C1 segment of cervical spinal cord (tissue), 14 donors: ENCODE results near the gene CASP12.

Experiments used
- DNase-seq, 14 donors: peaks; one replicate each; lab custom pipeline; 2025; lab: John Stamatoyannopoulos, UW

CASP12 gene

DNA sequence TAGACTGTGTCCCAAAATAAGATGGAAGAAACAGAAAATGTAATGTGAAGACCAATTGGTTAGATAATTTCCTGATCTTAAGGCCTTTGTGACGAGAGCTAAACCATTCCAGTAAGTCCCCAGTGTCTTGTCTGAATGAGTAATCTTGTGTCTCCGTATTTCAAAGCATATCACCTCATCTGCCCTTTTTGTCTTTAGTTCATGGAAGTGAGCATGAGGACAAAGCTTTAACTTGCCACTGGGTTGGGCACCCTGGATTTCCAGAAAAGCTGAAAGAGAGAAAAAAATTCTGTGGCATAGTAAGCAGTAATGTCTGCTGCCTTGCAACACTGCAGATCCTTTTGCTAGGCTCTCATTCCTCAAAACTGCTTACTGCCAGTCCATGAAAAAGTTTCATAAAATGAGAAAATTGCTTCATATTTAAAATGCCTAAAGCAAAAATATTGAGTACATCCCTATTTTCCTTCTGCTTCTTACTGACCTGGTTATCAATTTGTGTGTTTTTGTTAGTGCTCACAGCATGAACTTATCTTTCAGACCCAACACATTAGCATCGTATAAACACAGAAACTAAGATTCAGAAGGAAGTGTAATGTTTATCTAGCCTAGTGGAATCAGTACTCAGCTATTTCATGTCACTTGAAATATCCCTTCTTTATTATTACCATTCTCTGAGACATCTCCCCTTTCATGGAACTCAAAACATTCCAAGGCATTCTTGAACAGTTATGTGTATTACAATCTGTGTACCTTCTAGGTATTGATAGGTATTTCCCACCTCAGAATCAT, 5.3 kb downstream of the CASP12 start:
- no peak for DNase-seq

DNA sequence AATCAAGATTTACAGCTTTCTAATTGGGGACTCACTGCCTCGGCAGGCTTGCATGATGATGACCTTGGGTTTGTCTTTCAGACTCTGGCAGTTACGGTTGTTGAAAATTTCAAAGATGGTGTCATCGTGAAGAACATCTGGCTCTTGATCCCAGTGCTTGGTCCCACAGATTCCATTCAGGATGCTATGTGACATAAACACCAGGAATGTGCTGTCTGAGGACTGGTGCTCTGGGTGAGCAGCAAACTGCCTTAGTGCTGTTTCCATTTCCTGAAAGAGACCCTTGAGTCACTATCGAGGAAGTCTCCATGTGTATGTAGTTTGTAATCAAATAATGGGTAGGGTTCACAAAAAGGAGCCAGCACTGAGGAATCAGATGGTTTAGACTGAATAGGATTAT, 7.1 kb downstream of the CASP12 start:
- DNase-seq = no peak

DNA sequence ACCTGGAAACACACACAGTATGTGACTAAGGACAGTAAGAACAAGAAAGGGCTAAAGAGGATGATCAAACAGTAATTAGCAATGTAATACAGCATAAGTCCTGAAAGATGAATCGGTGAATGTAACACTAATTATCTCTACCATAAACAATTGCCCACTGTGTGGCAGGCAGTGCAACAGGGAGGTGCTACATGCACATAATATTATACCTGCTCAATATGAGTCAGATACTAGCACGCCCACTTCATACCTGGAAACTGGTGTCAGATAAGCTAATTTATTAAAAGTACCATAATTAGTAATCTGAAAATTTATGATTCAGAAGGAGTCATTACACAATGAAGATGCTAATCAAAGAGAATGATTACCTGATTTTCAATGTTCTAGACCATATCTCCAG, 14.9 kb downstream of the CASP12 start:
- DNase-seq = no peak

DNA sequence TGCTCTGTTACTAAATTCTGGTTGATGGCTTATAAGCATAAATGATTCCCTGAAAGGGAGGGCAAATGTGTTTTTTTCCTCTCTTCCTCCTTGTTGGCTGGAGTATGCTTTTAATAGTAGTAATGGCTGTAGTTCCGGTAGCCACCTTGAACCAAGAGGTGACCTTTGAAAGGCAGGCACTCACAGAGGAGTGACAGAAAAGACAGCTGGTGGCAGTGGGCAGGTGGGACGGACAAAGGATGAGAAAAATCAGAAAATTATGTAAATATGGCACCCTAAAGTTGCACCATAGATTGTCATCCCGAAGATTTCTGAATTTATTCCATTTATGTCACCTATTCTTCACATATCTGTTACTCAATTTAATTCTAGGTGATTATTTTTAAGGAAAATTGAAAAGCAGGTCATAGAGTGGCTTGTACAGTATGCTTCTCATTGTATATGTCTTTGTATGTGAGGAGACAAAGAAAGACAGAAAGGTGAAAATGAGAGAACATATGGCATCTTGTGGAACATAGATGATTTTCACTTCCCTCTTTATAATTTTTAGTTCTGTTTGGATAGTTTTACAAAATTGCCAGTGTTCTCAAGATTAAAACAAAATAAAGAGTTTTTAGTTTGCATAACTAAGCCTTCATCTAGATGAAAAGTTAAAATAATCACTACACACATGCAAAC, 17.0 kb downstream of the CASP12 start:
- DNase-seq = no peak

DNA sequence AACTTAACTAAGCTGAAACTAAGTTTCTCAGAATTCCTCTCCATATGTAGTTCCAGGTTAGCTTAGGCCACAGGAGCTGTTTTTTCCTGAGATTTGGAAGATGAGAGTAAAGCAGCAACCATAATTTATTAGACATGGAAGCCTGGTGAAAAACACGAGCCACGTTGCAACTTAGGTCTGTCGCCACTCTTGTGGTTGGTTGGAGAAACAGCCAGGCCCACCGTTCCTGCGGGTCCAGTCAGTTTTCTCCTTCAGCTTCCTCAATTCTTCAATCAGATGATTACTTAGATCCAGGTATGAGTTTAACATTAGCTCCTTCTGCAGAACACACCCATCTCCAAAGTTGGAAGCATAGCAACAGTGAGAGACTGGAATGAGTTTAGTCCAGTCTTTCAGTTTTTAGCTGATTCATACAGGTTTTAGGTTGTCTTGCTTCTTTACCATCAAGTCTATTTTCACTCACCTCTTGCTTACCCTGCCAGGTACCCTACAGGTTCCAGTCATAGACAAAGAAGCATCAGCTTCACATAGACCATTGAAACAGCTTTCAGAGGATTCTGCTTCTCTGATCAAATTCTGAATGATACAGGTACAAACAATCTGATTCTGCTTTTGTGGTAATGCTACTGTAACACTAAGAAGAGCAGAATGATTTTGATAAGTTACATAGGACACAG, 18.6 kb downstream of the CASP12 start:
- DNase-seq = no peak

DNA sequence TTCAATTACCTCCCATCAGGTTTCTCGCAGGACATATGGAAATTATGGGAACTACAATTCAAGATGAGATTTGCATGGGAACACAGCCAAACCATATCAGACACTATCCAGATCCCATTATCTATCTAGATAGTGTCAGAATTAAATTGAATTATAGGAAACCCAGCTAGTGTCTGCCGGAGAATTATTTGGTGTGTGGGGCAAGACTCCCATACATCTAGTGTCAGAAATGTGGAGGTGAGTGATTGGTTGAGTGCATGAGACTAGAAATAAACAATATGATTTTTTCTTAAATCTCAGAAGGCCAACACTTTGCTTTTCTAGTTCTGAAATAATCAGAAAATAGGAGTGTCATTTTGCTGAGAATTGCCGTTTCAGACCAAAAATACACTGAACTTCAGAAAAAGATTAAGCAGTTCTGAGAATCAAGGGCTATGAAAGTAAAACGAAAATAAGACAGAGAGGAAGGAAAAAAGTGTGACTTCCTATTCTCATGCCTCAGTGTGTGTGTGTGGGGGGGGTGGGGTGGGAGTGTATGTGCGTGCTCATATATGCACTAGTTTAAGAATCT, 21.3 kb downstream of the CASP12 start:
- no peak for DNase-seq

DNA sequence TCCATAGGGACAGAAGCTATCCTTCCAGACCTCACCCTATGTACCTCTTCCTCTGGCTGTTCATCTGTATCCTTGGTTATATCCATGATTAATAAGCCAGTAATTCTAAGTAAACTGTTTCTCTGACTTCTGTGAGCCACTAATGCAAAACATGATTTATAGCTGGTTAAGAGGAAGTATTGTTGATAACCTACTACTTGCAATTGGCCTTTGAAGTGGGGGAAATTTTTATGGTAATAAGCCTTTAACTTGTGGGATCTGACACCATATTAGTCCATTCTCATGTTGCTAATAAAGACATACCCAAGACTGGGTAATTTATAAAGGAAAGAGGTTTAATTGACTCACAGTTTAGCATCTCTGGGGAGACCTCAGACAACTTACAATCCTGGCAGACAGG, 21.9 kb downstream of the CASP12 start:
- no peak for DNase-seq

DNA sequence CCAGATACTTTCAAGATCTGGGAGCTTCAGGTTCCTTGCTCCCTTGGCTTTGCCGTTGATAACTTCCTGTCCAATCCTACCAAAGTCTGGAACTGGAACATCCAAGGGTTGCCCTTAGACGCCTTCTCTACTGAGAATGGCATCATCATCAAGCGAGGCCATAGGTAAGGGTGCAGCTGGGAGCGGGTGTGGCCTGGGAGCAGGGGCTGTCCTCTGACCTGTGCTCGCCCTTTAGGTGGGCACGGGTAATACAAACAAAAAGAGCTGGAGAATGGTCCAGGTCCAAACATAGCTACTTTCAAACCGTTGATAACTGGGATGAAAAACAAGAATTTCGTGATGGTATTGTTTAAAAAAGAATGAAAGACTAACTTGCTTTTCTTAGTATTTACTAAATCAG, 25.0 kb downstream of the CASP12 start:
- DNase-seq = no peak

DNA sequence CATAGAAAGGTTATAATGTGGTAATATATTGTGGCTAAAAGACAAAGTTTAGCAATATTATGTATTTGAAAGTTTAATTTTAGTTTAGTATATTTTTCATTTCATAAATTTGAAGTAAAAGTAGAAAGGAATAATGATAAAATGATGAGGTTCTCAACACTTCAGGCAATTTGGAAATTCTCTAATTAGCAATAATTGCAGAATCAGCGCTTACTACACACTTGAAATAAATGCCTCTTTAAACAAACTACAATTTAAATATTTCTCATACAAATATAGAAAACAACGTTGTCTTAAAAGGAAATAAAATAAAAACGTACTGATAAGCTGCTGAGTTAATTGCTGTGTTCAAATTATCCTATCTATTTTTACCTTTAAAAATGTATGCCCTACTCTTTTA, 25.9 kb downstream of the CASP12 start:
- DNase-seq = no peak

DNA sequence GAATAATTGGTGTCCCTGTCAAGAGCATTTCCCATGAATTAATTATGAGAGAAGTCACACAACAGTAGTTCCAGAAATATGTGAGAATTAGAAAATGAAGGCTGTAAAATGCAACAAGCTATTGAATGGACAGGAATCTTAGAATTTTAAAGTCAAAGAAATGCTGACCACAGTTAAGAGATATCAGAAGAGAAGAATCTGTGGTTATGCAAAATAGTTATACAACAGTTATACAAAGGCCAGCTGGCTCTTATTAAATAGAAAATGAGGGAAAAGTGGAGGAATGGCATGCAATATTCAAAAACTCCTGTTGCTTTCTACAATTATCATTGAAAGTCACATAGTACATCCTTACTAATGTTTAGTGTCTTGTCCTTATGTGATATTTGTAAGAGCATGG, 27.4 kb downstream of the CASP12 start:
- no peak for DNase-seq

DNA sequence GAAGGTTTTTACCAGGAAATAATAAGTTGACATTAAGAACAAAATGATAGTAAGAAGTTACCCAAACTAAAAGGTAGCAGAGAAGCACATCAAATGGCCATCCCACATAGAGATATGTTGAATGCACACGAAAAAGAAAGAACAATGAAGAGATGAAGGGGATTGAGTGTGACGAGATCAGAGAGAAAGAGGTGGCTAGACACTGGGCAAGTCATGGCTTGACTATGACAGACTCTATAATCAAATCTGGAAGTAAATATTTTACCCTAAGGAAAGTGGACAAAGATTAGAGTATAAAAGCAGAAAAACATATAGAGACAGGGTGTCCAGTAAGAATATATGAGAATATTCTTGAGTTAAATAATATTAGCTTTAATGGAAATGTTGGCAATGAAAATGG, 31.4 kb downstream of the CASP12 start:
- DNase-seq = no peak

DNA sequence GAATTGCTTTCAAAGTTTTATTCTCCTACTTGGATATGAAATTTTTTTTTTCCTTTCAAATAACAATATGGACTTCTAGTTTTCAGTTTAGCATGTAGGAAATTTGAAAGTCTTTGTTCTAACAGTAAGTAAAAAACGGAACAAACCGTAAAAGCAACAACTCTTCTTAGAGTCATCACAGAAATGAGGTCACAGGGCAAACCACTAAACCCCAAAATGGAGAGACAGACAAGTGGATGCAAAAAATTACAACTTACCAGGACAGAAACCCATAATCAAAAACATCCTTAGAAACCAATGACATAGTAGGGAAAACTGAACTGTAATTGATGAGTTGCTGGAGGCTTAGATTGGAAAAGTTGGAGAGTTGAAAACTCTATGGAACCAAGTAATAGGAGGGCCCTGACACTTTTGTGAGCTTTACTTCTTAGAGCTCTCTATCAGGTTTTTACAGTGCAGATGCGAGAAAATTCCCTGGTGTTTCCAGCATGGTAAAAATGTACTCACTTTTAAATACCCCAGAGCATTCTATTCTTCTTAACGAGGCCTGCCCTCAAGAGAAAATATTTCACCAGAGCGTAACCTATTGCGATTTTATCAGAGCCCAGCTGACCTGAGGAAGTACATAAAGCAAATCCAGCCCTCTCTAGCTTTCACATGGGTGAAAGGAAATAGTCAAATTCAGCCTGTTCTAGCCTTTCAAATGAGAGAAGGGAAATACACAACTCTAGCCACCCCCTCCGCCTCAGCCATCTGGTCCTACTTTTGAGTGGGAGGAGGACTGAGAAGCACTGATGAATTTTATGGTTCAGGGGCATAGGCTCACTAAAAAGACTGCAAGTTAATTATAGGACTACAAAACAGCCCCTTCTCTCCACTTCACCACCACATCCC, 39.1 kb downstream of the CASP12 start:
- DNase-seq = peak in 1 of 14 donors; percentile 17

DNA sequence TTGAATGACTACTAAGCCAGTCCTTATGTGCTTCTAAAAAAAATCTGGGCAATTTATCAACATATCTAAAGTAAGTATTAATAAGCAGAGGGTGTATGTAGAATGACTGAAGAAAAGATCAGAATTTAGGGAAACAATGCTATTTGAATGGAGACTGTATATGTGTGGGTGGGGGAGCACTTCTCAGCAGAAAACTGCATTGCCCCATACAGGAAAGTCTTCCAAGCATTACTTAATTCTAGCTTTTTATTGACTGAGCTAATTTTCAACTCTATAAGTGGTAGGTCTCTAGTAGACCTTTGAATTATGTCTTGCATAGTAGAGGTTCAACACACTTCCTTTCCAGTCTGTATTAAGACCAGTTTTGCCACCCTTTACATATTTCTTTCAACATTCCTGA, 41.7 kb downstream of the CASP12 start:
- no peak for DNase-seq

DNA sequence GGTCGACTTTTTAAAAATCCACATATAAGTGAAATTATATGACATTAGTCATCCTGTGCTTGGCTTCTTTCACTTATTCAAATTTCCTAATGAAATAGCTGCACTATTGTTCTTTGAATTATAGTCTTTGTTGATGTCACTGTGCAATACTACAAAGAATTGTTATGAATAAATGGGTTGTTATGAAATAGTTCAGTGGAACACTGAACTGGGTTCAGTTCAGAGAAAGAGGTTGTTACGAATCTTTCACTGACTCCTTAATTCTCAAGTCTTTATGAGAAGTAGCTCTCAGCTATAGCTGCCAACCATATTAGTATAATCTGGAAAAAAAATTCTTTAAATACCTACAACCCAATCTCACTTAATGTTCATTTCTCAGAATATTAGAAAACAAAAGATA, 42.3 kb downstream of the CASP12 start:
- no peak for DNase-seq

DNA sequence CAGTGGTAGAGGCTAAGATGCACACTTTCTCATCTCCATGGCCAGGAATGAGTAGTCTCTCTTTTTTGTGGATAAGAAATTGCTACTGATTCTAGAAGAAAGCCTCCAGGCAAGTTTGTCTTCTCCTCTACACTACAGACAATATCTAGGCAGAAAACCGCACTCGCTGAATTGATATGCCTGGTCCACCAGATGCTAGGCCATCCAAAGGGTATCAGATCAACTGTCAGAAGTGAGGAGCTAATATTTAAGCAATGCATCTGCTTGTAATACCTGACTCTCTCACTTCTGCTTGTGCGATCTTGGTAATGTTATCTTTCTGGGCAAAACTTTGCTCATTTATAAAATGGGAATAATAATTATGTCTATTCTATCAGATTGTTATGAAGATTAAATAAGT, 45.0 kb downstream of the CASP12 start:
- DNase-seq = no peak

DNA sequence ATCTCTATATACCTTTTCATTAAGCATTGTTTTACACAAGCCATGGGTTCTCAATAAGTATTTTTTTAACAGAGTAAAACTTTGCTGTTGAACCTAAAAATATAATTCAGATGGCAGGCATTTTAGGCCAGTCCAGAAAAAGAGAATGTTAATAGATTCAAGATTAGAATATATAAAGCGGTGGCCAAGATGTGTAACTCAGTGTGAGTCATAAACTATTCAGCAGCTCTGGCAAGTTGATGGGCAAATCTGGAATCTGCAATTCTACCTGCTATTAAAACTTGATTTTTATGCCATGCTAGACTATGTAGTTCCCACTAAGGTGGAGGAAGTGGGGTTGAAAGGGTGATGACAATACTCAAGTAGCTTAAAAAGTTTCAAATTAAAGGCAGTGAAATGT, 45.4 kb downstream of the CASP12 start:
- no peak for DNase-seq

DNA sequence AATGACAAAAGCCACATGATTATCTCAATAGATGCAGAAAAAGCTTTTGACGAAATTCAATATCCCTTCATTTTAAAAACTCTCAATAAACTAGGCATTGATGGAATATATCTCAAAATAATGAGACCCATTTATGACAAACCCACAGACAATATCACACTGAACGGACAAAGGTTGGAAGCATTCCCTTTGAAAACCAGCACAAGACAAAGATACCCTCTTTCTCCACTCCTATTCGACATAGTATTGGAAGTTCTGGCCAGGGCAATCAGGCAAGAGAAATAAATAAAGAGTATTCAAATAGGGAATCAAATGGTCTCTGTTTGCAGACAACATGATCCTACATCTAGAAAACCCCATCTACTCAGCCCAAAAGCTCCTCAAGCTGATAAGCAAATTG, 52.0 kb downstream of the CASP12 start:
- no peak for DNase-seq

DNA sequence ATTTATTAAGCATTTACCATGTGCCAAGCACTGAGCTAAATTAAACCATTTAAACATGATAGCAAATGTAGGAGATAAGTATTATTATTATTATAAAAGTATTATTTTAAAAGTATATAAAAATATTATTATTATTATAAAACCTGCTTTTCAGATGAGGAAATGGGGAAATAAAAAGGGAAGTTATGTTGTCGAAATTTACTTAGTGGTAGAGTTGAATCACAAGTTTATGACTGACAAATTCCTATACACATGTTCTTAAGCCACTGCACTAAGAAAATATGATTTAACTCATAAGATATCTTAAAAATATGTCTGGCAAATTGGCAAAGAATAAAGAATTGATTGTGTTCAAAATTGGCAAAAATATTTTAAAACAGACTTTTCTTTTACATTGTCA, 53.8 kb downstream of the CASP12 start:
- DNase-seq = no peak

DNA sequence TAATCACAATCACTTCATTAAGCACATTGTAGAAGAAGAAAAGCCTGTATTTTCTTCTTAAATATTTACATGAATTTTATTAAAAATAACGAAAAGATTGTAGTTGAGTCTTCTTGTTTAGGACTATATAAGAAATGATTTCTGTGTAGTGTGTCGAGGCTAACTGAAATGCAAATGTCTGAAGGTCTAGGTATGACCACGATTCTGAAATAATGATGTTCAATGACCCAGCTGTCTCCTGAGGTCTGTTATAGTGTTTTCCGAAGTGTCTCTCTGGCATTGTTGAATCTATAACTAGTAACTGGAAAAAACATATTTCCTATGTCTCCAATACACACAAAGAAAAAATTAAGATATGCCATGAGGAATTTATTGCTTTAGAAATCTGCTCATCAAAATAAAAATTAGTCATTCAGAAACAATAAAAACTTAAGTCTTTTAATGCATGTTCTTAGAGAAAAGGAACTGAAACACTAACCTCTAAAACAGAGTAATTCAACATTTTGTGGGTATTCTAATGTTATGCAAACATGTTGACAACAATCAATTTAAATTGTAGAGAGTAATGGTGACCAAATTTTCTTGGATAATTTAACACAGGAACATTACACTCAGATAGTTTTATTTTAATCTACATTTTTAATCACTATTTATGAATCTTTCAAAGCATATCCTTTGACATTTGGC, 55.0 kb downstream of the CASP12 start:
- no peak for DNase-seq

DNA sequence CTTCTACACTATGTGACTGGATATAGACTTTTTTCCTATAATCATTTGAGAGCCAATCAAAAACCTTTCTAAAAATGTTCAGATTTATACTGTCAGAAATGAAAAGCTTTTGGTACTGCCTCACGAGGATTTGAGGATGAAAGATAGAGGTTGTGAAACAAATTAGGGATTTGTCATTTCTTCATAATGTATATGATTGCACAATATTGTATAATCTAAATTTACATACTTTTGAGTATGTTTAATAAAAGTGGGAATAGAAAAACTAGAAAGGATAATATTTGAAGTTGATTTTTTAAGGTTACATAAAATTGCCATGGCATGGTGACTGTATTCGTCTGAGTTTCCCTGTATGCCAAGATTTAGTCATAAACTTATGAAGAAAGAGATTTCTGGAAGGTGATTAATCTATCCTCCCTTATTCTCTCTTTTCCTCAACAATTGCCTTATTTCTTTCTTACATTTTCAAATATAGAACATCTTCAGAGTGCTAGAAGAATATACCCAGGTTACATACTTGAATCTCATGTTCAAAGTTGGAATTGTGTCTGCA, 56.2 kb downstream of the CASP12 start:
- DNase-seq = no peak

DNA sequence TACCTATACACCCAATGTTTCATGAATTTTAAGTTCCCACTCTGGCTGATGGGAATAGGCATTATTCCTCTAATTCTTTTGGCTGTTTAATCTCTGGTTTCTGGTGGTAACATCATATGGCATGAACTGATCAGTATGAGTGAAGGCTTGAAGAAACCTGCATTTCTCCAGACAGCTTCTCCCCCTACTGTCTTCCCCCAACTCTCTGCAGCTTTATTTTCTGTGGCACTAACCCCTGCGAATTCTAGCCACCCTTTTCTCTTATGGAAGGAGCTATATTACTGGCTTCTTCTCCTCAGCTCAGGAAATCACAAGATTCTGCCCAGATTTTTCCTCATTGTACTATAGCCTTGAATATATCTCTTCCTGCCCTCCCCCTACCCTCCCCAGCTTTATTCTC, 57.1 kb downstream of the CASP12 start:
- no peak for DNase-seq
